OCI-LY1 (cell line): ENCODE results near the gene MICALL2.

ENCODE experiments used
- H2AFZ ChIP-seq: fragments of 200-600 bp; sonication (generic), shearing (Covaris generic); 2 replicates; pipeline ENCODE4 v1.6.0; 2014; ENCODE audit warnings: antibody characterized with exemption, mild to moderate bottlenecking, low read length
- H3F3A ChIP-seq: fragments of 200-600 bp; sonication (generic), shearing (Covaris generic); 2 replicates; pipeline ENCODE4 v1.6.0; 2014; ENCODE audit warnings: mild to moderate bottlenecking, antibody characterized with exemption, low read length, moderate library complexity; ENCODE audit not compliant: insufficient read depth
- H3K27ac ChIP-seq: fragments of 200-600 bp; sonication (generic); 2 replicates; pipeline ENCODE4 v1.5.1; 2014; ENCODE audit warnings: low read length, mixed run types, mild to moderate bottlenecking, low read depth; ENCODE audit not compliant: poor library complexity, severe bottlenecking
- H3K27me3 ChIP-seq: fragments of 200-600 bp; sonication (generic); 2 replicates; pipeline ENCODE4 v1.6.0; 2014; ENCODE audit warnings: antibody characterized with exemption, mild to moderate bottlenecking, low read length, moderate library complexity; ENCODE audit not compliant: insufficient read depth
- H3K36me3 ChIP-seq: fragments of 200-600 bp; sonication (generic); 2 replicates; pipeline ENCODE4 v1.6.1; 2014; ENCODE audit warnings: mild to moderate bottlenecking, antibody characterized with exemption, low read length, moderate library complexity, mixed read lengths; ENCODE audit not compliant: insufficient read depth
- H3K4me1 ChIP-seq: fragments of 200-600 bp; sonication (generic); 2 replicates; pipeline ENCODE4 v1.5.1; 2014; ENCODE audit warnings: mild to moderate bottlenecking, low read length, moderate library complexity; ENCODE audit not compliant: insufficient read depth, severe bottlenecking
- H3K4me2 ChIP-seq: fragments of 200-600 bp; sonication (generic), shearing (Covaris generic); 2 replicates; pipeline ENCODE4 v1.6.1; 2014; ENCODE audit warnings: low read length
- H3K4me3 ChIP-seq: fragments of 200-600 bp; sonication (generic); 2 replicates; pipeline ENCODE4 v1.5.1; 2014; ENCODE audit warnings: low read length, low read depth, mild to moderate bottlenecking, mixed read lengths; ENCODE audit not compliant: poor library complexity, severe bottlenecking
- H3K79me2 ChIP-seq: fragments of 200-600 bp; shearing (Covaris generic); 2 replicates; pipeline ENCODE4 v1.6.1; 2016; ENCODE audit warnings: mixed run types, low read length, mixed read lengths; ENCODE audit not compliant: insufficient read depth
- H3K9ac ChIP-seq: fragments of 200-600 bp; sonication (generic), shearing (Covaris generic); 2 replicates; pipeline ENCODE4 v1.6.1; 2014; ENCODE audit warnings: mild to moderate bottlenecking, low read length, mixed read lengths
- H3K9me2 ChIP-seq: fragments of 200-600 bp; sonication (generic), shearing (Covaris generic); 2 replicates; pipeline ENCODE4 v1.6.1; 2014; ENCODE audit warnings: low read depth, mild to moderate bottlenecking, low read length, mixed read lengths
- H3K9me3 ChIP-seq: fragments of 200-600 bp; shearing (Covaris generic); 2 replicates; pipeline ENCODE4 v1.6.1; 2014; ENCODE audit warnings: low read length, mixed read lengths
- H4K20me1 ChIP-seq: fragments of 200-600 bp; sonication (generic), shearing (Covaris generic); 2 replicates; pipeline ENCODE4 v1.6.0; 2016; ENCODE audit warnings: mild to moderate bottlenecking, low read length; ENCODE audit not compliant: insufficient read depth
- CTCF ChIP-seq: fragments of 200-600 bp; sonication (generic), shearing (Covaris generic); IDR thresholded peaks from 2 replicates; pipeline ENCODE4 v1.5.1; 2017; ENCODE audit warnings: mild to moderate bottlenecking, antibody characterized with exemption, low read length, moderate library complexity, mixed read lengths
- EZH2 ChIP-seq: fragments of 200-600 bp; sonication (generic), shearing (Covaris generic); IDR thresholded peaks from 2 replicates; pipeline ENCODE4 v1.8.0; 2017; ENCODE audit warnings: borderline replicate concordance, mixed run types, mild to moderate bottlenecking, antibody characterized with exemption, low read length, moderate library complexity, mixed read lengths

Gene MICALL2

DNA sequence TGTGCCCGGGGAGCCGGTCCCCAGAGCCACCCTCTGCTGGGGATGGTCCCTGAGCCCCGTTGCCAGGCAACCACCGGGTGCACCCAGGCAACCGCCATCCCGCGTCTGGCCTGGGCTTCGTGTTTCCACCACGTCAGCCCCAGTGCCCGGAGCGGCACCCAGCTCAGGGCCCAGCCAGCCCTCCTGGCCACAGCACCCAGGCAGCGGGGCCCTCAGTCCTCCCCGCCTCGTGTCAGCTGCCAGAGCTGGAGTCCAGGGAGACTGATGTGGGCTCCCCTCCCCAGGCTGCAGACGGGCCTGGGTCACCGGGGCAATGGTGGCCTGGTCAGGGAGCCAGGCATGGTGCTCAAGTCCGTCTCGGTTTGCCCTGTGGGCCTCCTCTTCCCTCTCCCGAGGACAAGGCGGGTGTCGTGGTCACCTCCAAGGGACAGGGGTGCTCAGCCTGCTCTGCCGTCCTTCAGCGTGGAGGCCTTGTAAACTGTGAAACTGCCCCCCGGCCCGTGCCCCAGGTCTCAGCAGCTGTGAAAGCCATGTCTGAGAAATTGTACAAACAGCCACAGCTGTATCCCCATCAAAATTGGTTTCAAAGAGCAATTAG is 72.5 kb downstream of the MICALL2 start:
- Histone ChIP-seq H3K9me3 (no peaks in the 10 kb centered on the region), H3F3A (no peaks in the 10 kb centered on the region), H3K4me3 (no peak overlapping the region), H2AFZ (no peak overlapping the region), H3K9ac (no peak overlapping the region), H3K27me3 (peaks cover 4% of the 10 kb centered on the region; the same call in 1 of the 2 replicates), H3K9me2 (no peaks in the 10 kb centered on the region), H3K79me2 (no peaks in the 10 kb centered on the region), H3K4me1 (no peaks in the 10 kb centered on the region), H3K36me3 (no peaks in the 10 kb centered on the region), H3K27ac (no peak overlapping the region), H4K20me1 (no peaks in the 10 kb centered on the region), H3K4me2 (no peak overlapping the region)
- no peak for TF ChIP-seq EZH2

- Histone ChIP-seq H3K4me1 (no peaks in the 10 kb centered on the region), H2AFZ (no peak overlapping the region), H3K4me2 (no peak overlapping the region), H3K9ac (no peak overlapping the region), H4K20me1 (no peaks in the 10 kb centered on the region), H3K9me3 (no peaks in the 10 kb centered on the region), H3K79me2 (no peaks in the 10 kb centered on the region), H3K4me3 (no peak overlapping the region), H3K27me3 (no peaks in the 10 kb centered on the region; the same call in 1 of the 2 replicates), H3K9me2 (no peaks in the 10 kb centered on the region), H3F3A (no peaks in the 10 kb centered on the region), H3K36me3 (no peaks in the 10 kb centered on the region), H3K27ac (no peak overlapping the region)
- TF ChIP-seq EZH2 = no peak
- no peak for TF ChIP-seq CTCF
Measured at GRCh38 chr7:1385809-1386622, 73.3 kb downstream of the MICALL2 start.

DNA sequence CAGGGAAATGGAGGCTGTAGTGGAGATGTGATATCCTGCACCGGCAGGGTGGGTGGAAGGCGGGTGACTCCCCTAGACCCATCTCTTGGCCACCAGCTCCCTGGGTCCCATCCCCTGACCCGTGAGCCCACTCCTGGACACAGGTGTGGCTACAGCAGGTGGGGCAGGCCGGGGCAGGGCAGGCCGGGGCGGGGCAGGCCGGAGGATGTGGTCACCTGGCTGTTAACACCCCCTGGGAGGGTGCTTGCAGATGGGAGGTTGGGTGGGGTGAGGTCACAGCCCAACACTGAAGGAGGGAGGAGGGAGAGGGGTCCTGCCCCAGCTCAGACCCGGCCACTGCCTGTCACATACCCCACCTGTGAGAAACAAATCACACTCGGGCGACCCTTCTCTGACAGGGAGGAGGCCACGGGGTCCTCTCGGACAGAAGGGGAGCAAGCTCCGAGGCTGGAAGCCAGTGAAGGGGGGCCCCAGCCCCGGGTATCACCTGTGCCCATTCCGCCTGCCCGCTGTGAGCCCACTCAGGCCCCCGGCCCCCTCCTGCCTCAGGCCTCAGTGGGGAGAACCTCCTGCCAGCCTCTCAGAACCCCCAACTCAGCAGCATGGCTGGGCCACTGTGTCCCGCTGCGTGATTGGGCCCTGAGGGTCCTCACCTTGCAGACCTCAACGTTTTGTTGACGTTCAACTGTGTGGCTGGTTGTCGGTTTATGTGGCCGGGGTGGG is 74.0 kb downstream of the MICALL2 start:
- Histone ChIP-seq H3K9ac (no peak overlapping the region), H3K36me3 (no peaks in the 10 kb centered on the region), H3K27me3 (no peaks in the 10 kb centered on the region; the same call in 1 of the 2 replicates), H3K4me1 (no peaks in the 10 kb centered on the region), H4K20me1 (no peaks in the 10 kb centered on the region), H3K27ac (no peak overlapping the region), H3K9me2 (no peaks in the 10 kb centered on the region), H2AFZ (no peak overlapping the region), H3K9me3 (no peaks in the 10 kb centered on the region), H3K79me2 (no peaks in the 10 kb centered on the region), H3F3A (no peaks in the 10 kb centered on the region), H3K4me3 (no peak overlapping the region), H3K4me2 (no peak overlapping the region)
- TF ChIP-seq EZH2 (no peak), CTCF (no peak)
